Measurements from ENCODE around the gene TAS2R31.

TAS2R31 gene

GRCh38 chr12:11007608-11008007 lies 23.6 kb downstream of the TAS2R31 start:
- Histone ChIP-seq H3K4me1 (ENCODE audit: control insufficient read depth, insufficient read depth, low read length, unreplicated experiment) (no peaks in the 10 kb centered on the region), H3K27ac (ENCODE audit: low read depth, low read length) (no peak overlapping the region), H3K79me2 (ENCODE audit: control insufficient read depth, insufficient read depth, low read length, unreplicated experiment) (no peaks in the 10 kb centered on the region), H3K4me3 (ENCODE audit: low read depth, low read length) (no peak overlapping the region), H2AFZ (ENCODE audit: low read length, unreplicated experiment) (no peak overlapping the region), H3K36me3 (ENCODE audit: insufficient read depth, low read length) (no peaks in the 10 kb centered on the region), H3K27me3 (ENCODE audit: insufficient read depth, low read length) (no peaks in the 10 kb centered on the region)

- Histone ChIP-seq H3K27ac (ENCODE audit: low read depth, low read length) (no peak within 1 kb of the TSS), H3K4me1 (ENCODE audit: control insufficient read depth, insufficient read depth, low read length, unreplicated experiment) (no peaks in the 10 kb centered on the region), H2AFZ (ENCODE audit: low read length, unreplicated experiment) (no peak within 1 kb of the TSS), H3K27me3 (ENCODE audit: insufficient read depth, low read length) (no peaks in the 10 kb centered on the region), H3K36me3 (ENCODE audit: insufficient read depth, low read length) (no peaks in the 10 kb centered on the region), H3K4me3 (ENCODE audit: low read depth, low read length) (no peak within 1 kb of the TSS), H3K79me2 (ENCODE audit: control insufficient read depth, insufficient read depth, low read length, unreplicated experiment) (peaks cover 5% of the 10 kb centered on the region)
These were observed 33.0 kb downstream of the TAS2R31 start, which contains the start of gene TAS2R20 for GRCh38 chr12:10998204-10998603. TSS of gene TAS2R20 (minus strand) at chr12:10998304. CDS start at chr12:10997875, 429 bp downstream.

GRCh38 chr12:10994307-10994706 lies 36.9 kb downstream of the TAS2R31 start:
- no peaks in the 10 kb centered on the region for H3K27me3 ChIP-seq (ENCODE audit: insufficient read depth, low read length)
- peaks cover 5% of the 10 kb centered on the region for H3K79me2 ChIP-seq (ENCODE audit: control insufficient read depth, insufficient read depth, low read length, unreplicated experiment)
- no peaks in the 10 kb centered on the region for H3K4me1 ChIP-seq (ENCODE audit: control insufficient read depth, insufficient read depth, low read length, unreplicated experiment)
- no peak overlapping the region for H2AFZ ChIP-seq (ENCODE audit: low read length, unreplicated experiment)
- H3K4me3 ChIP-seq (ENCODE audit: low read depth, low read length), result no peak overlapping the region
- H3K27ac ChIP-seq (ENCODE audit: low read depth, low read length), result no peak overlapping the region
- H3K36me3 ChIP-seq (ENCODE audit: insufficient read depth, low read length), result peaks cover 3% of the 10 kb centered on the region; the same call in 1 of the 2 replicates

DNA sequence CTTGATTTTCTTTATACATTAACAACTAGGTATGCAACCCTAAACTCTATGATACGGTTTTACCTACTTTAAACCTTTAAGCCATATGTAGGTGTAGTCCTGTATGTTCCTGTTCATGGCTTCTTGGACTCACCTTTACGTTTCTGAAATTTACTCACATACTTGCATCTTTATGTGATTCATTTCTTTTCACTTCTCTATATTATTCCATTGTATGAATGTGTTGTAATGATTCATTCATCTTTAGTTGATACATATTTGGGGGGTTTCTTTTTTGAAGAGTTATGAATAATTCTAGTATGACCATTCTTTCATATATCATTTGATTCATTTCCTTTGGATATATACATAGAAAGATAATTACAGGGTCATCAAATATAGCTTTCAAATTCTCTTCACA lies 42.1 kb downstream of the TAS2R31 start:
- H3K27ac ChIP-seq (ENCODE audit: low read depth, low read length), result no peak overlapping the region
- H3K4me1 ChIP-seq (ENCODE audit: control insufficient read depth, insufficient read depth, low read length, unreplicated experiment), result no peaks in the 10 kb centered on the region
- no peaks in the 10 kb centered on the region for H3K79me2 ChIP-seq (ENCODE audit: control insufficient read depth, insufficient read depth, low read length, unreplicated experiment)
- H3K27me3 ChIP-seq (ENCODE audit: insufficient read depth, low read length), result no peaks in the 10 kb centered on the region
- peaks cover 3% of the 10 kb centered on the region; the same call in 1 of the 2 replicates for H3K36me3 ChIP-seq (ENCODE audit: insufficient read depth, low read length)
- no peak overlapping the region for H2AFZ ChIP-seq (ENCODE audit: low read length, unreplicated experiment)
- no peak overlapping the region for H3K4me3 ChIP-seq (ENCODE audit: low read depth, low read length)

- no peaks in the 10 kb centered on the region for H3K4me1 ChIP-seq (ENCODE audit: control insufficient read depth, insufficient read depth, low read length, unreplicated experiment)
- H2AFZ ChIP-seq (ENCODE audit: low read length, unreplicated experiment), result no peak within 1 kb of the TSS
- no peaks in the 10 kb centered on the region for H3K27me3 ChIP-seq (ENCODE audit: insufficient read depth, low read length)
- H3K27ac ChIP-seq (ENCODE audit: low read depth, low read length), result no peak within 1 kb of the TSS
- no peaks in the 10 kb centered on the region for H3K79me2 ChIP-seq (ENCODE audit: control insufficient read depth, insufficient read depth, low read length, unreplicated experiment)
- peaks cover 3% of the 10 kb centered on the region; the same call in 1 of the 2 replicates for H3K36me3 ChIP-seq (ENCODE audit: insufficient read depth, low read length)
- no peak within 1 kb of the TSS for H3K4me3 ChIP-seq (ENCODE audit: low read depth, low read length)
These were observed 44.4 kb downstream of the TAS2R31 start, which contains the start of gene TAS2R50 for GRCh38 chr12:10986812-10987211. TSS of gene TAS2R50 (minus strand) at chr12:10986912. CDS start at chr12:10986860, 52 bp downstream.

DNA sequence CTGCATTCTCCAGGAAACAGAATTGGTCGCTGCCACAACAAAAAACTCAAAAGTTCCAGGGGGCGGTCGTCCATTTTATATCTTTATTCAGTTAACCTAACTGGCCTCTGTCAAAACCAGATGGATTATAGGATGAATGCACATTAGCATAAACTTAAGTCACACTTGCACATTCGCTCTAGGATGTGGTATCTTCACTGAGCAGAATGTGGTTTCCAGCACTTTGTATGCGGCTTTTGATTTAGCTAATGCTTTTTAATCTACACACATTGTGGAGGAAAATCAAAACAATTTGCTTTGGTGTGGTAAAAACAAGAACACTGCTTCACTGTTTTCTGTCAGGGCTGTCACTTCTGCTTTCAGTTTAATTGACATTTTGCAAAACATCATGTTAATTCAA lies 49.0 kb downstream of the TAS2R31 start:
- H3K27me3 ChIP-seq (ENCODE audit: insufficient read depth, low read length), result no peaks in the 10 kb centered on the region
- no peak overlapping the region for H3K27ac ChIP-seq (ENCODE audit: low read depth, low read length)
- H3K36me3 ChIP-seq (ENCODE audit: insufficient read depth, low read length), result no peaks in the 10 kb centered on the region
- H2AFZ ChIP-seq (ENCODE audit: low read length, unreplicated experiment), result no peak overlapping the region
- H3K79me2 ChIP-seq (ENCODE audit: control insufficient read depth, insufficient read depth, low read length, unreplicated experiment), result peaks cover 2% of the 10 kb centered on the region
- H3K4me3 ChIP-seq (ENCODE audit: low read depth, low read length), result no peak overlapping the region
- H3K4me1 ChIP-seq (ENCODE audit: control insufficient read depth, insufficient read depth, low read length, unreplicated experiment), result no peaks in the 10 kb centered on the region

Data from ACC112 (cell line).